HEK293 (cell line): ENCODE data around the gene MUC22.

ENCODE experiments used
- BCL11A ChIP-seq: fragments of 450-650 bp; formaldehyde crosslinking; IDR thresholded peaks from 2 replicates; pipeline ENCODE4 v1.5.1; 2016; ENCODE audit warnings: low read depth, missing biosample characterization, missing genetic modification characterization
- GFI1B ChIP-seq: fragments of 450-650 bp; formaldehyde crosslinking; IDR thresholded peaks from 2 replicates; pipeline ENCODE4 v1.5.1; 2016; ENCODE audit warnings: missing biosample characterization, missing genetic modification characterization
- GLI4 ChIP-seq: fragments of 450-650 bp; formaldehyde crosslinking; IDR thresholded peaks from 2 replicates; pipeline ENCODE4 v1.5.1; 2016; ENCODE audit warnings: missing biosample characterization, missing genetic modification characterization
- IKZF3 ChIP-seq: fragments of 450-650 bp; IDR thresholded peaks from 2 replicates; pipeline ENCODE4 v1.5.0; 2018; ENCODE audit warnings: missing biosample characterization, mild to moderate bottlenecking, missing genetic modification characterization, moderate library complexity
- KLF10 ChIP-seq: fragments of 450-650 bp; IDR thresholded peaks from 2 replicates; pipeline ENCODE4 v1.5.1; 2018; ENCODE audit warnings: missing biosample characterization, mild to moderate bottlenecking, missing genetic modification characterization
- KLF8 ChIP-seq: fragments of 450-650 bp; formaldehyde crosslinking; IDR thresholded peaks from 2 replicates; pipeline ENCODE4 v1.5.1; 2016; ENCODE audit warnings: missing biosample characterization, missing genetic modification characterization
- SALL2 ChIP-seq: fragments of 450-650 bp; formaldehyde crosslinking; IDR thresholded peaks from 2 replicates; pipeline ENCODE4 v1.5.0; 2017; ENCODE audit warnings: missing biosample characterization, mild to moderate bottlenecking, missing genetic modification characterization, borderline replicate concordance
- SCRT1 ChIP-seq: fragments of 450-650 bp; formaldehyde crosslinking; IDR thresholded peaks from 2 replicates; pipeline ENCODE4 v1.5.1; 2016; ENCODE audit warnings: missing biosample characterization, missing genetic modification characterization, borderline replicate concordance
- TRIM28 ChIP-seq: IDR thresholded peaks from 2 replicates; pipeline ENCODE4 v1.6.1; 2011; ENCODE audit warnings: low read length, control low read depth, borderline replicate concordance
- ZBTB1 ChIP-seq: fragments of 450-650 bp; formaldehyde crosslinking; IDR thresholded peaks from 2 replicates; pipeline ENCODE4 v1.5.1; 2016; ENCODE audit warnings: missing biosample characterization, missing genetic modification characterization
- ZBTB17 ChIP-seq: fragments of 450-650 bp; formaldehyde crosslinking; IDR thresholded peaks from 2 replicates; pipeline ENCODE4 v1.5.1; 2016; ENCODE audit warnings: missing biosample characterization, missing genetic modification characterization
- ZBTB44 ChIP-seq: fragments of 450-650 bp; IDR thresholded peaks from 2 replicates; pipeline ENCODE4 v1.5.1; 2018; ENCODE audit warnings: missing biosample characterization, mild to moderate bottlenecking, missing genetic modification characterization
- ZFHX2 ChIP-seq: fragments of 450-650 bp; formaldehyde crosslinking; conservative IDR thresholded peaks from 2 replicates; pipeline ENCODE4 v1.5.1; 2016; ENCODE audit warnings: missing biosample characterization, missing genetic modification characterization
- ZFP3 ChIP-seq: fragments of 450-650 bp; formaldehyde crosslinking; IDR thresholded peaks from 2 replicates; pipeline ENCODE4 v1.5.1; 2016; ENCODE audit warnings: low read depth, missing biosample characterization, missing genetic modification characterization
- ZNF112 ChIP-seq: fragments of 450-650 bp; formaldehyde crosslinking; IDR thresholded peaks from 2 replicates; pipeline ENCODE4 v1.5.0; 2017; ENCODE audit warnings: missing biosample characterization, missing genetic modification characterization
- ZNF169 ChIP-seq: fragments of 450-650 bp; formaldehyde crosslinking; IDR thresholded peaks from 2 replicates; pipeline ENCODE4 v1.5.1; 2016; ENCODE audit warnings: missing biosample characterization, missing genetic modification characterization
- ZNF24 ChIP-seq: fragments of 450-650 bp; formaldehyde crosslinking; IDR thresholded peaks from 2 replicates; pipeline ENCODE4 v1.5.1; 2016; ENCODE audit warnings: missing biosample characterization, missing genetic modification characterization
- ZNF248 ChIP-seq: fragments of 450-650 bp; formaldehyde crosslinking; IDR thresholded peaks from 2 replicates; pipeline ENCODE4 v1.5.1; 2017; ENCODE audit warnings: missing biosample characterization, missing genetic modification characterization
- ZNF280D ChIP-seq: fragments of 450-650 bp; formaldehyde crosslinking; IDR thresholded peaks from 2 replicates; pipeline ENCODE4 v1.5.1; 2016; ENCODE audit warnings: missing biosample characterization, missing genetic modification characterization
- ZNF292 ChIP-seq: fragments of 450-650 bp; formaldehyde crosslinking; IDR thresholded peaks from 2 replicates; pipeline ENCODE4 v1.5.1; 2016; ENCODE audit warnings: low read depth, missing biosample characterization, missing genetic modification characterization, borderline replicate concordance
- ZNF324 ChIP-seq: fragments of 450-650 bp; formaldehyde crosslinking; IDR thresholded peaks from 2 replicates; pipeline ENCODE4 v1.5.1; 2016; ENCODE audit warnings: missing biosample characterization, missing genetic modification characterization
- ZNF37A ChIP-seq: fragments of 450-650 bp; IDR thresholded peaks from 2 replicates; pipeline ENCODE4 v1.5.1; 2018; ENCODE audit warnings: missing biosample characterization, missing genetic modification characterization
- ZNF473 ChIP-seq: fragments of 450-650 bp; formaldehyde crosslinking; IDR thresholded peaks from 2 replicates; pipeline ENCODE4 v1.5.1; 2017; ENCODE audit warnings: missing biosample characterization, missing genetic modification characterization
- ZNF510 ChIP-seq: fragments of 450-650 bp; formaldehyde crosslinking; IDR thresholded peaks from 2 replicates; pipeline ENCODE4 v1.5.1; 2018; ENCODE audit warnings: mild to moderate bottlenecking, missing genetic modification characterization, missing biosample characterization; ENCODE audit not compliant: insufficient replicate concordance
- ZNF513 ChIP-seq: fragments of 450-650 bp; IDR thresholded peaks from 2 replicates; pipeline ENCODE4 v1.5.1; 2018; ENCODE audit warnings: missing biosample characterization, missing genetic modification characterization
- ZNF600 ChIP-seq: fragments of 450-650 bp; formaldehyde crosslinking; IDR thresholded peaks from 2 replicates; pipeline ENCODE4 v1.5.1; 2016; ENCODE audit warnings: missing biosample characterization, missing genetic modification characterization
- ZNF670 ChIP-seq: fragments of 450-650 bp; formaldehyde crosslinking; IDR thresholded peaks from 2 replicates; pipeline ENCODE4 v1.5.1; 2016; ENCODE audit warnings: missing biosample characterization, missing genetic modification characterization, low read depth
- ZNF785 ChIP-seq: fragments of 450-650 bp; formaldehyde crosslinking; IDR thresholded peaks from 2 replicates; pipeline ENCODE4 v1.5.1; 2016; ENCODE audit warnings: missing biosample characterization, missing genetic modification characterization
- ZNF837 ChIP-seq: fragments of 450-650 bp; formaldehyde crosslinking; IDR thresholded peaks from 2 replicates; pipeline ENCODE4 v1.5.1; 2016; ENCODE audit warnings: missing biosample characterization, missing genetic modification characterization
- ZNF843 ChIP-seq: fragments of 450-650 bp; formaldehyde crosslinking; IDR thresholded peaks from 2 replicates; pipeline ENCODE4 v1.5.1; 2016; ENCODE audit warnings: missing biosample characterization, missing genetic modification characterization
- ZSCAN23 ChIP-seq: fragments of 450-650 bp; formaldehyde crosslinking; IDR thresholded peaks from 2 replicates; pipeline ENCODE4 v1.5.1; 2016; ENCODE audit warnings: missing biosample characterization, missing genetic modification characterization
- TF ChIP-seq, protein P1 (sequence below): fragments of 450-650 bp; formaldehyde crosslinking; IDR thresholded peaks from 2 replicates; pipeline ENCODE4 v1.5.1; 2017; ENCODE audit warnings: missing biosample characterization, missing genetic modification characterization
- TF ChIP-seq, protein P2 (sequence below): fragments of 450-650 bp; formaldehyde crosslinking; IDR thresholded peaks from 2 replicates; pipeline ENCODE4 v1.5.1; 2017; ENCODE audit warnings: missing biosample characterization, missing genetic modification characterization

The MUC22 gene

DNA sequence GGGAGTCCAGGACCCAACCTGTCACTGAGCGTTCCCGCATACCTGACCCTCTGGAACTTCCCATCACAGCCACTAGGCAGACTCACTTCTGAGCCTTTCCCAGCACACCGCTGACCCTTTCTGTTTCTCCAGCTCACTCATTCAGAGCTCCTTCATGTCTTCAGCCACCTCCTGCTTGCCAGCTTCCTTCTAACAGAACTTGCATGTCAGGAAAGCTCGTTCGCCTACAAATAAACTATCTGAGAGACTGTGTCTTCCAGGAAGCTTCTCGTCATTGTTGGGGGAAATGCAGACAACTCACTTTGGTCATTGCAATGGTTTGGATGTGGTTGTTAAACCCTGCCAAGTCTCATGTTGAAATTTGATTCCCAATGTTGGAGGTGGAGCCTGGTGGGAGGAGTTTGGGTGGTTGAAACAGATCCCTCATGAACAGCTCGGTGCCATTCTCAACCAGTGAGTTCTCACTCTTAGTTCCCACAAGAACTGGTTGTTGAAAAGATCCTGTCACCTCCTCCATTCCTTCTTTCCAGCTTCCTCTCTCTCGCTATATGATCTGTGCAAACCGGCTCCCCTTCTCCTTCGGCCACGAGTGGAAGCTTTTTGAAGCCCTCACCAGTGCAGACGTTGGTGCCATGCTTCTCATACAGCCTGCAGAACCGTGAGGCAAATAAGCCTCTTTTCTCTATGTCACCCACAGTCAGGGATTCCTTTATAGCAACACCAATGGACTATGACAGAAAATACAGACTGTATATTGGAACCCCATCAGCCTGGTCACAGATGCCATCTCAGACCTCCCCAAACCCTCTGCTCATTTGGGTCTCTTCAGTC, 28.1 kb upstream of the MUC22 start (continued):
- TF ChIP-seq BCL11A (tag by site-specific recombination) (no peak), KLF10 (tag by site-specific recombination) (no peak), ZNF292 (tag by site-specific recombination) (no peak), ZNF513 (tag by site-specific recombination) (no peak), ZBTB17 (tag by site-specific recombination) (peak; percentile 66), ZNF785 (tag by site-specific recombination) (no peak), ZNF280D (tag by site-specific recombination) (no peak), ZNF837 (no peak), ZSCAN23 (tag by site-specific recombination) (no peak), ZBTB44 (tag by site-specific recombination) (no peak), ZNF670 (tag by site-specific recombination) (no peak), ZFP3 (tag by site-specific recombination) (no peak), TRIM28 (peak; percentile 78), GLI4 (no peak), ZNF37A (tag by site-specific recombination) (no peak), ZNF248 (tag by site-specific recombination) (no peak), SCRT1 (tag by site-specific recombination) (no peak), ZBTB1 (tag by site-specific recombination) (no peak), ZNF169 (no peak), ZNF24 (no peak), GFI1B (tag by site-specific recombination) (no peak), ZNF112 (tag by site-specific recombination) (no peak), KLF8 (tag by site-specific recombination) (no peak), ZNF510 (no peak), ZFHX2 (tag by site-specific recombination) (peak; percentile 59), ZNF473 (no peak), IKZF3 (peak; percentile 13; the same call in 1 of the 2 replicates), ZNF600 (tag by site-specific recombination) (peak; percentile 66), SALL2 (tag by site-specific recombination) (no peak), ZNF843 (no peak), ZNF324 (tag by site-specific recombination) (no peak)
- TF ChIP-seq, protein P1, sequence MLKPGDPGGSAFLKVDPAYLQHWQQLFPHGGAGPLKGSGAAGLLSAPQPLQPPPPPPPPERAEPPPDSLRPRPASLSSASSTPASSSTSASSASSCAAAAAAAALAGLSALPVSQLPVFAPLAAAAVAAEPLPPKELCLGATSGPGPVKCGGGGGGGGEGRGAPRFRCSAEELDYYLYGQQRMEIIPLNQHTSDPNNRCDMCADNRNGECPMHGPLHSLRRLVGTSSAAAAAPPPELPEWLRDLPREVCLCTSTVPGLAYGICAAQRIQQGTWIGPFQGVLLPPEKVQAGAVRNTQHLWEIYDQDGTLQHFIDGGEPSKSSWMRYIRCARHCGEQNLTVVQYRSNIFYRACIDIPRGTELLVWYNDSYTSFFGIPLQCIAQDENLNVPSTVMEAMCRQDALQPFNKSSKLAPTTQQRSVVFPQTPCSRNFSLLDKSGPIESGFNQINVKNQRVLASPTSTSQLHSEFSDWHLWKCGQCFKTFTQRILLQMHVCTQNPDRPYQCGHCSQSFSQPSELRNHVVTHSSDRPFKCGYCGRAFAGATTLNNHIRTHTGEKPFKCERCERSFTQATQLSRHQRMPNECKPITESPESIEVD (tag by site-specific recombination) = no peak
- TF ChIP-seq, protein P2, sequence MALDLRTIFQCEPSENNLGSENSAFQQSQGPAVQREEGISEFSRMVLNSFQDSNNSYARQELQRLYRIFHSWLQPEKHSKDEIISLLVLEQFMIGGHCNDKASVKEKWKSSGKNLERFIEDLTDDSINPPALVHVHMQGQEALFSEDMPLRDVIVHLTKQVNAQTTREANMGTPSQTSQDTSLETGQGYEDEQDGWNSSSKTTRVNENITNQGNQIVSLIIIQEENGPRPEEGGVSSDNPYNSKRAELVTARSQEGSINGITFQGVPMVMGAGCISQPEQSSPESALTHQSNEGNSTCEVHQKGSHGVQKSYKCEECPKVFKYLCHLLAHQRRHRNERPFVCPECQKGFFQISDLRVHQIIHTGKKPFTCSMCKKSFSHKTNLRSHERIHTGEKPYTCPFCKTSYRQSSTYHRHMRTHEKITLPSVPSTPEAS (tag by site-specific recombination) = no peak
